HepG2 (cell line): ENCODE results near the gene JKAMP. TPM values are rescaled to one million over a fixed set of nuclear protein-coding genes. Genes with fewer than 3 reads are reported as not detected.

Experiments
- ARNTL ChIP-seq: sonication (generic); formaldehyde crosslinking; IDR thresholded peaks from 2 replicates; pipeline ENCODE4 v1.4.0; 2020; ENCODE audit warnings: mild to moderate bottlenecking, missing genetic modification reagents
- BORCS8-MEF2B ChIP-seq: sonication (generic); formaldehyde crosslinking; IDR thresholded peaks from 2 replicates; pipeline ENCODE4 v1.8.0; 2022; ENCODE audit warnings: mild to moderate bottlenecking, missing genetic modification reagents
- CENPX ChIP-seq: sonication (generic); formaldehyde crosslinking; IDR thresholded peaks from 2 replicates; pipeline ENCODE4 v1.9.0; 2021; ENCODE audit warnings: mild to moderate bottlenecking, missing genetic modification reagents, moderate library complexity
- KMT2A ChIP-seq: sonication (generic); formaldehyde crosslinking; IDR thresholded peaks from 2 replicates; pipeline ENCODE4 v1.4.0; 2020; ENCODE audit warnings: missing genetic modification reagents
- NCOA1 ChIP-seq: sonication (generic); formaldehyde crosslinking; IDR thresholded peaks from 2 replicates; pipeline ENCODE4 v1.9.0; 2021; ENCODE audit warnings: missing genetic modification reagents
- NONO ChIP-seq, 2 experiments: fragments of 450-650 bp in 1 of 2; sonication (generic) in 1 of 2; formaldehyde crosslinking in 1 of 2; IDR thresholded peaks in 1 of 2; conservative IDR thresholded peaks in 1 of 2; 2 replicates each; pipeline versions ENCODE4 v1.6.1 to v1.8.0; 2017 to 2022; ENCODE audit warnings: mild to moderate bottlenecking in 1 of 2, missing genetic modification reagents in 1 of 2, moderate library complexity in 1 of 2
- RFXAP ChIP-seq: sonication (generic); formaldehyde crosslinking; IDR thresholded peaks from 2 replicates; pipeline ENCODE4 v1.4.0; 2020; ENCODE audit warnings: missing genetic modification reagents, borderline replicate concordance
- SMC3 ChIP-seq: IDR thresholded peaks from 2 replicates; pipeline ENCODE4 v1.6.1; 2011; ENCODE audit warnings: low read length, improper control_type of control experiment
- TEAD2 ChIP-seq: sonication (generic); formaldehyde crosslinking; IDR thresholded peaks from 2 replicates; pipeline ENCODE4 v1.9.0; 2021; ENCODE audit warnings: missing genetic modification reagents
- YEATS4 ChIP-seq: sonication (generic); formaldehyde crosslinking; IDR thresholded peaks from 2 replicates; pipeline ENCODE4 v1.4.0; 2020; ENCODE audit warnings: missing genetic modification reagents, borderline replicate concordance
- ZNF143 ChIP-seq: sonication (generic); formaldehyde crosslinking; IDR thresholded peaks from 2 replicates; pipeline ENCODE4 v1.4.0; 2020; ENCODE audit warnings: missing genetic modification reagents
- ZNF292 ChIP-seq: sonication (generic); formaldehyde crosslinking; IDR thresholded peaks from 2 replicates; pipeline ENCODE4 v1.8.1; 2022; ENCODE audit warnings: mild to moderate bottlenecking, low read depth, missing genetic modification reagents, borderline replicate concordance
- ZSCAN29 ChIP-seq: sonication (generic); formaldehyde crosslinking; conservative IDR thresholded peaks from 2 replicates; pipeline ENCODE4 v1.4.0; 2020; ENCODE audit warnings: mild to moderate bottlenecking, missing genetic modification reagents
- polyA plus RNA-seq, 8 experiments: library from polyadenylated mRNA; depleted of rRNA in 3 of 8; stranded (reverse) in 7 of 8; unstranded in 1 of 8; fragments of >200 nt; fragmentation: Illumina TruSeq in 4 of 8; extraction: Trizol in 4 of 8; gene quantifications; 2 replicates each; pipeline versions ENCODE4 v1.2.1 to v1.2.3, GENCODE V29; 2011 to 2016; ENCODE audit warnings: low read depth in 4 of 8, missing spikeins in 1 of 8, mixed read lengths in 1 of 8; ENCODE audit not compliant: insufficient read depth in 1 of 8
- total RNA-seq, 5 experiments: library from RNA; depleted of rRNA; stranded (reverse); fragments of >200 nt; fragmentation: Illumina TruSeq; extraction: Trizol; gene quantifications; 2 replicates each; pipeline ENCODE4 v1.2.3, GENCODE V29; 2016; ENCODE audit warnings: low read depth in 1 of 5
- TF ChIP-seq, protein P1 (sequence below): sonication (generic); formaldehyde crosslinking; IDR thresholded peaks from 2 replicates; pipeline ENCODE4 v1.8.0; 2022; ENCODE audit warnings: low read depth, missing genetic modification reagents
- TF ChIP-seq, protein P2 (sequence below): sonication (generic); formaldehyde crosslinking; IDR thresholded peaks from 2 replicates; pipeline ENCODE4 v1.9.0; 2021; ENCODE audit warnings: mild to moderate bottlenecking, missing genetic modification reagents
- TF ChIP-seq, protein P3 (sequence below), 2 experiments: sonication (generic) in 1 of 2; formaldehyde crosslinking in 1 of 2; IDR thresholded peaks; 2 replicates each; pipeline versions ENCODE4 v1.5.1 to v1.6.1; 2011 to 2020; ENCODE audit warnings: borderline replicate concordance in 1 of 2, low read depth in 1 of 2, low read length in 1 of 2, mild to moderate bottlenecking in 1 of 2, missing genetic modification reagents in 1 of 2, moderate library complexity in 1 of 2
- TF ChIP-seq, protein P4 (sequence below): sonication (generic); formaldehyde crosslinking; IDR thresholded peaks from 2 replicates; pipeline ENCODE4 v1.4.0; 2020; ENCODE audit warnings: missing genetic modification reagents, borderline replicate concordance

Gene JKAMP
- total and polyA plus RNA-seq, 2 of the 13 experiments (the other 11 are each of a cell fraction or from before 2014, with no cell fraction given), result 56.4 to 135 TPM

DNA sequence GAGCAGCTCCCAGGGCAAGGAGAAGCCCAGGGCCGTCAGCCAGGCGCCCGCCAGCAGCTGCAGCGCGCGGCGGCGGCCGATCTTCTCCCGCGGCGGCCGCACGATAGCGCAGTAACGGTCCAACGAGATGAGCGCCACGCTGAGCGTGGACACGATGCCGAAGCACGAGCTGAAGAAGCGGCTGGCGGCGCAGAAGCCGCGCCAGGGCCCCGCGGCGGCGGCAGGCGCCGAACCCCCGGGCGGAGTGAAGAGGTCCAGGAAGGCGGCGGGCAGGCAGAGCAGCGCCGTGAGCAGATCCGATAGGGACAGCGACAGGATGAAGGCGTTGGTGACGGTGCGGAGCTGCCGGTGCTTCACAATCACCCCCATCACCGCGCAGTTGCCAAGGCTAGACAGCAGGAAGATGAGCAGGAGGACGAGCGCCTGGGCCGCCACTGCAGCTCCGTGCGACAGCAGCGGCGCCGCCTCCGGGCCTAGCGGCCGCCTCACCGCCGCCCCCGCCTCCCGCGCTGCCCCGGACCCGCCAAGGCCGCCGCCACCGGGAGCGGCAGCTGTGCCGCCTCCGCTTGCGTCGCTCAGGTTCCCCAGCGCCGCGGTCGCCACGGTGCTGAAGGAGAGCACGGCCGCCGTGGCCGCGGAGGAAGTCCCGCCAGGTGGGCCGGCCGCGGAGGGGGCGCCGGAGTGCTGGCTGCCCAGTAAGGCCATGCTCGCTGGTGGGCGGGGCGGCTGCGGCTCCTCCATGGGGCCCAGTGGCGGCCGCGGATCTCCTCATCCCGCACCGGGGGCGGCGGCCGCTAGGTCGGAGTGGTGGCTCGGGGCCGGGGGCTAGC, 19.6 kb upstream of the JKAMP start (continued):
- no peak for TF ChIP-seq RFXAP
- TF ChIP-seq, protein P1, sequence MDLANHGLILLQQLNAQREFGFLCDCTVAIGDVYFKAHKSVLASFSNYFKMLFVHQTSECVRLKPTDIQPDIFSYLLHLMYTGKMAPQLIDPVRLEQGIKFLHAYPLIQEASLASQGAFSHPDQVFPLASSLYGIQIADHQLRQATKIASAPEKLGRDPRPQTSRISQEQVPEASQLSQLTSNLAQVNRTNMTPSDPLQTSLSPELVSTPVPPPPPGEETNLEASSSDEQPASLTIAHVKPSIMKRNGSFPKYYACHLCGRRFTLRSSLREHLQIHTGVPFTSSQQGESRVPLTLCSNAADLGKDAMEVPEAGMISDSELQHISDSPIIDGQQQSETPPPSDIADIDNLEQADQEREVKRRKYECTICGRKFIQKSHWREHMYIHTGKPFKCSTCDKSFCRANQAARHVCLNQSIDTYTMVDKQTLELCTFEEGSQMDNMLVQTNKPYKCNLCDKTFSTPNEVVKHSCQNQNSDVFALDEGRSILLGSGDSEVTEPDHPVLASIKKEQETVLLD (CRISPR knock-in tag), result peak; percentile 60; the same call in 1 of the 2 replicates
- no peak for TF ChIP-seq ZNF143 (CRISPR knock-in tag)
- TF ChIP-seq CENPX (CRISPR knock-in tag), result no peak
- 0 out of 2 replicates have a peak, but pooled peaks have one; percentile 40 for TF ChIP-seq KMT2A
- no peak; the same call in 1 of the 2 replicates for TF ChIP-seq YEATS4
- TF ChIP-seq, protein P2, sequence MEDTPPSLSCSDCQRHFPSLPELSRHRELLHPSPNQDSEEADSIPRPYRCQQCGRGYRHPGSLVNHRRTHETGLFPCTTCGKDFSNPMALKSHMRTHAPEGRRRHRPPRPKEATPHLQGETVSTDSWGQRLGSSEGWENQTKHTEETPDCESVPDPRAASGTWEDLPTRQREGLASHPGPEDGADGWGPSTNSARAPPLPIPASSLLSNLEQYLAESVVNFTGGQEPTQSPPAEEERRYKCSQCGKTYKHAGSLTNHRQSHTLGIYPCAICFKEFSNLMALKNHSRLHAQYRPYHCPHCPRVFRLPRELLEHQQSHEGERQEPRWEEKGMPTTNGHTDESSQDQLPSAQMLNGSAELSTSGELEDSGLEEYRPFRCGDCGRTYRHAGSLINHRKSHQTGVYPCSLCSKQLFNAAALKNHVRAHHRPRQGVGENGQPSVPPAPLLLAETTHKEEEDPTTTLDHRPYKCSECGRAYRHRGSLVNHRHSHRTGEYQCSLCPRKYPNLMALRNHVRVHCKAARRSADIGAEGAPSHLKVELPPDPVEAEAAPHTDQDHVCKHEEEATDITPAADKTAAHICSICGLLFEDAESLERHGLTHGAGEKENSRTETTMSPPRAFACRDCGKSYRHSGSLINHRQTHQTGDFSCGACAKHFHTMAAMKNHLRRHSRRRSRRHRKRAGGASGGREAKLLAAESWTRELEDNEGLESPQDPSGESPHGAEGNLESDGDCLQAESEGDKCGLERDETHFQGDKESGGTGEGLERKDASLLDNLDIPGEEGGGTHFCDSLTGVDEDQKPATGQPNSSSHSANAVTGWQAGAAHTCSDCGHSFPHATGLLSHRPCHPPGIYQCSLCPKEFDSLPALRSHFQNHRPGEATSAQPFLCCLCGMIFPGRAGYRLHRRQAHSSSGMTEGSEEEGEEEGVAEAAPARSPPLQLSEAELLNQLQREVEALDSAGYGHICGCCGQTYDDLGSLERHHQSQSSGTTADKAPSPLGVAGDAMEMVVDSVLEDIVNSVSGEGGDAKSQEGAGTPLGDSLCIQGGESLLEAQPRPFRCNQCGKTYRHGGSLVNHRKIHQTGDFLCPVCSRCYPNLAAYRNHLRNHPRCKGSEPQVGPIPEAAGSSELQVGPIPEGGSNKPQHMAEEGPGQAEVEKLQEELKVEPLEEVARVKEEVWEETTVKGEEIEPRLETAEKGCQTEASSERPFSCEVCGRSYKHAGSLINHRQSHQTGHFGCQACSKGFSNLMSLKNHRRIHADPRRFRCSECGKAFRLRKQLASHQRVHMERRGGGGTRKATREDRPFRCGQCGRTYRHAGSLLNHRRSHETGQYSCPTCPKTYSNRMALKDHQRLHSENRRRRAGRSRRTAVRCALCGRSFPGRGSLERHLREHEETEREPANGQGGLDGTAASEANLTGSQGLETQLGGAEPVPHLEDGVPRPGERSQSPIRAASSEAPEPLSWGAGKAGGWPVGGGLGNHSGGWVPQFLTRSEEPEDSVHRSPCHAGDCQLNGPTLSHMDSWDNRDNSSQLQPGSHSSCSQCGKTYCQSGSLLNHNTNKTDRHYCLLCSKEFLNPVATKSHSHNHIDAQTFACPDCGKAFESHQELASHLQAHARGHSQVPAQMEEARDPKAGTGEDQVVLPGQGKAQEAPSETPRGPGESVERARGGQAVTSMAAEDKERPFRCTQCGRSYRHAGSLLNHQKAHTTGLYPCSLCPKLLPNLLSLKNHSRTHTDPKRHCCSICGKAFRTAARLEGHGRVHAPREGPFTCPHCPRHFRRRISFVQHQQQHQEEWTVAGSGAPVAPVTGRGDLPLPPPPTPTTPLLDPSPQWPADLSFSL, result no peak
- no peak for TF ChIP-seq NONO (IDR thresholded peaks at IDR 0.05)
- TF ChIP-seq NONO (CRISPR knock-in tag; conservative IDR thresholded peaks at IDR 0.05), result no peak; the same call in 1 of the 2 replicates
- TF ChIP-seq, protein P3, sequence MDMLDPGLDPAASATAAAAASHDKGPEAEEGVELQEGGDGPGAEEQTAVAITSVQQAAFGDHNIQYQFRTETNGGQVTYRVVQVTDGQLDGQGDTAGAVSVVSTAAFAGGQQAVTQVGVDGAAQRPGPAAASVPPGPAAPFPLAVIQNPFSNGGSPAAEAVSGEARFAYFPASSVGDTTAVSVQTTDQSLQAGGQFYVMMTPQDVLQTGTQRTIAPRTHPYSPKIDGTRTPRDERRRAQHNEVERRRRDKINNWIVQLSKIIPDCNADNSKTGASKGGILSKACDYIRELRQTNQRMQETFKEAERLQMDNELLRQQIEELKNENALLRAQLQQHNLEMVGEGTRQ (IDR thresholded peaks at IDR 0.05; ENCODE audit: low read depth, low read length), result no peak
- TF ChIP-seq, protein P3 (CRISPR knock-in tag; IDR thresholded peaks at IDR 0.05; ENCODE audit: borderline replicate concordance), result no peak
- TF ChIP-seq, protein P4, sequence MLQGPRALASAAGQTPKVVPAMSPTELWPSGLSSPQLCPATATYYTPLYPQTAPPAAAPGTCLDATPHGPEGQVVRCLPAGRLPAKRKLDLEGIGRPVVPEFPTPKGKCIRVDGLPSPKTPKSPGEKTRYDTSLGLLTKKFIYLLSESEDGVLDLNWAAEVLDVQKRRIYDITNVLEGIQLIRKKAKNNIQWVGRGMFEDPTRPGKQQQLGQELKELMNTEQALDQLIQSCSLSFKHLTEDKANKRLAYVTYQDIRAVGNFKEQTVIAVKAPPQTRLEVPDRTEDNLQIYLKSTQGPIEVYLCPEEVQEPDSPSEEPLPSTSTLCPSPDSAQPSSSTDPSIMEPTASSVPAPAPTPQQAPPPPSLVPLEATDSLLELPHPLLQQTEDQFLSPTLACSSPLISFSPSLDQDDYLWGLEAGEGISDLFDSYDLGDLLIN (CRISPR knock-in tag), result no peak
- TF ChIP-seq ARNTL, result no peak
- no peak for TF ChIP-seq BORCS8-MEF2B (CRISPR knock-in tag)
- TF ChIP-seq SMC3, result no peak
- TF ChIP-seq ZNF292 (CRISPR knock-in tag), result no peak
- TF ChIP-seq NCOA1 (CRISPR knock-in tag), result no peak
- TF ChIP-seq TEAD2 (CRISPR knock-in tag), result no peak
- TF ChIP-seq ZSCAN29, result 0 out of 2 replicates have a peak, but pooled peaks have one; percentile 33
